Activated CD4-positive, alpha-beta T cell treated with anti-CD3 and anti-CD28 coated beads for 36 hours (primary cell): ENCODE measurements around the gene TP63. TPM values are rescaled to one million over a fixed set of nuclear protein-coding genes. Genes with fewer than 3 reads are reported as not detected.
A peak's percentile ranks its signal among the peaks of the same experiment; 100 is the strongest.

Experiments
- ATAC-seq: fragments of 200-7000 bp; cut with Tn5 transposase; one replicate; pipeline ENCODE4 v1.10.0; 2021; ENCODE audit warnings: mild to moderate bottlenecking, moderate library complexity
- CTCF ChIA-PET: fragments of 350-600 bp; sonication (Branson Sonifier 250); formaldehyde crosslinking; loops from one replicate; lab custom pipeline; 2021; ENCODE audit warnings: antibody characterized with exemption; lab: Charles Lee
- POLR2A ChIA-PET: fragments of 350-600 bp; sonication (Branson Sonifier 250); formaldehyde crosslinking; loops from one replicate; lab custom pipeline; 2021; ENCODE audit warnings: antibody characterized with exemption, inconsistent platforms; lab: Charles Lee
- DNase-seq: peaks from one replicate; pipeline ENCODE4 v3.0.0-alpha.2; 2020
- H3K27ac Mint-ChIP-seq: one replicate; pipeline ENCODE4 v1.8.0; 2021; ENCODE audit warnings: mixed read lengths
- H3K27me3 Mint-ChIP-seq: one replicate; pipeline ENCODE4 v1.8.0; 2021; ENCODE audit warnings: mixed read lengths
- H3K36me3 Mint-ChIP-seq: one replicate; pipeline ENCODE4 v1.8.0; 2021; ENCODE audit warnings: low read depth, mixed read lengths
- H3K4me1 Mint-ChIP-seq: one replicate; pipeline ENCODE4 v1.8.0; 2021; ENCODE audit warnings: mixed read lengths
- H3K4me3 Mint-ChIP-seq: one replicate; pipeline ENCODE4 v1.8.0; 2021; ENCODE audit warnings: mild to moderate bottlenecking, moderate library complexity, mixed read lengths
- H3K9me3 Mint-ChIP-seq: one replicate; pipeline ENCODE4 v1.8.0; 2021; ENCODE audit warnings: low read depth, mixed read lengths
- intact Hi-C, 2 experiments: fragments of 100-400 bp; cut with DNase I in 1 of 2; cut with micrococcal nuclease in 1 of 2; formaldehyde crosslinking; loops; one replicate each; pipeline versions ENCODE4 v1.14.2 to v1.15.1; 2022 to 2024; cut with DNase I, micrococcal nuclease
- total RNA-seq, 2 experiments: library from RNA; stranded (reverse); gene quantifications; one replicate each; pipeline ENCODE4 v1.2.3, GENCODE V29; 2021

Gene TP63
- total RNA-seq, 2 experiments from 2014 or later, result 0.33 to 0.46 TPM

GRCh38 chr3:189727158-189727557 is 96.0 kb downstream of the TP63 start:
- Mint-ChIP-seq H3K27me3 (peaks cover 4% of the 10 kb centered on the region), H3K27ac (no peak overlapping the region), H3K4me3 (no peak overlapping the region), H3K36me3 (peaks cover 2% of the 10 kb centered on the region), H3K4me1 (peaks cover 3% of the 10 kb centered on the region), H3K9me3 (no peaks in the 10 kb centered on the region)
- CTCF ChIA-PET, result no interaction called here
- no peak for DNase-seq
- POLR2A ChIA-PET, result no interaction called here
- intact Hi-C loops, result no loop called here
- no peak for ATAC-seq

DNA sequence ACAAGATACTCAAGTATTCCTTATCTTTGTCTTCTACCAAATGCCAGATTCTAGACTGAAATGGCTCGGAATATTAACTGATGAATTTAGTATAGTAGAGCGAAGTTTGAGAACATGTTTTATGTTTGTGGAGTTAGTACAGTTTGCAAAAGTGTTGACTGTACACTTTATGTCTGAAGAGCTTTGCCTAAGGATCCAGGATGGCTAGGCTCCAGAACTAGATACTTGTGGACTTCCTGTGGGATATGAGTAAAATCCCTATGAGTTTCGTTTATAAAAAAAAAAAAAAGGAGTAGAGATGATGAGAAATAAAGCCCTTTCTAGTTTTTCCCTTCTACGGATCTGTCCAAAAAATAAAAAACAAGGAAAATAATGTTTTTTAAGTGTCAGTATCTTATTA is 96.7 kb downstream of the TP63 start:
- Mint-ChIP-seq H3K27me3 (peaks cover 4% of the 10 kb centered on the region), H3K27ac (no peak overlapping the region), H3K4me3 (no peak overlapping the region), H3K4me1 (peaks cover 3% of the 10 kb centered on the region), H3K9me3 (no peaks in the 10 kb centered on the region), H3K36me3 (peaks cover 2% of the 10 kb centered on the region)
- DNase-seq, result no peak
- no peak for ATAC-seq
- ChIA-PET CTCF (no interaction called here), POLR2A (no interaction called here)
- intact Hi-C loops, result no loop called here

DNA sequence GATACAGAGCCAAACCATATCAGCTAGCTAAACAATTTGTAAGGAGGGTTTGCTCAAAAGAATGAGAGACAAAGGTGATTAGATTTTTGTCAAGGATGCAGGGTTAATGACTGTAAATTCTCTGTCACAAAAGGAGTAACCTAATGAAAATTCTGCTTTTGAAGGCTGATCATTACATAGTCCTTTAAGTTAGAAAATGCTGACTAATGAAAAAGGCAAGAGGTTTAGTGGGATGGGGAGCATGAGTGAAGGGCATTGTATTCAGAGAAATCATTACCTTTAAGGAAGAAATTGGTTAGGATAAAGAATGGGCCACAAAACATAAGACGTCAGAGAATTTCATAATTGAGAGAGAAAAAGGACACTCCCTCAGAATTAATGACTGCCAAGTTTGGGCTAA is 97.7 kb downstream of the TP63 start:
- ATAC-seq, result no peak
- ChIA-PET CTCF (no interaction called here), POLR2A (no interaction called here)
- Mint-ChIP-seq H3K9me3 (no peaks in the 10 kb centered on the region), H3K4me3 (no peak overlapping the region), H3K27me3 (peaks cover 4% of the 10 kb centered on the region), H3K36me3 (peaks cover 2% of the 10 kb centered on the region), H3K27ac (no peak overlapping the region), H3K4me1 (peaks cover 3% of the 10 kb centered on the region)
- DNase-seq, result no peak
- intact Hi-C loops, result no loop called here

GRCh38 chr3:189734061-189734460 is 102.9 kb downstream of the TP63 start:
- ChIA-PET POLR2A (no interaction called here), CTCF (no interaction called here)
- Mint-ChIP-seq H3K4me3 (no peak overlapping the region), H3K36me3 (peaks cover 2% of the 10 kb centered on the region), H3K4me1 (peaks cover 4% of the 10 kb centered on the region), H3K9me3 (no peaks in the 10 kb centered on the region), H3K27ac (no peak overlapping the region), H3K27me3 (peaks cover 2% of the 10 kb centered on the region)
- ATAC-seq, result no peak
- DNase-seq, result no peak
- intact Hi-C loops, result no loop called here

- DNase-seq, result no peak
- Mint-ChIP-seq H3K4me1 (peaks cover 4% of the 10 kb centered on the region), H3K36me3 (no peaks in the 10 kb centered on the region), H3K27ac (no peak overlapping the region), H3K27me3 (no peaks in the 10 kb centered on the region), H3K4me3 (no peak overlapping the region), H3K9me3 (no peaks in the 10 kb centered on the region)
- intact Hi-C loops, result no loop called here
- no peak for ATAC-seq
- ChIA-PET POLR2A (no interaction called here), CTCF (no interaction called here)
These were observed 104.7 kb downstream of the TP63 start for GRCh38 chr3:189735913-189736312.

DNA sequence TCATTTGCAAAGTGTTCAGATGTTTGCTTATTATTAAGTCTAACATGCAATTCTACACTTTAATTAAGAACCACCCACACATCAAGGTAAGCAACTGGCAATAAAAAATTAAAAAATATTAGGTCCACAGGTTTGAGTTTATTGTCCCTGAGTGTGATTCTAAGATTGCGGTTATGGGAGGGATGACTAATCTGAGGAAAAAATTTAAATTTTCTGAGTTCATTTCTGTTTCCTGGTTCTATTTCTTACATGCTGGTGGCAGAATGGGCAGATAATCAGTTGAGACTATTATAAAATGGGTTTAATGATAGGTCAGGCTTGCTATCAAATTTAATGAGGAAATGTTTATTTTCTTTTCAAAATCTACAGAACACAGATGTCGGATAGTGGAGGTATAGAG is 105.9 kb downstream of the TP63 start:
- Mint-ChIP-seq H3K36me3 (no peaks in the 10 kb centered on the region), H3K4me3 (no peak overlapping the region), H3K27ac (no peak overlapping the region), H3K4me1 (peaks cover 4% of the 10 kb centered on the region), H3K9me3 (no peaks in the 10 kb centered on the region), H3K27me3 (no peaks in the 10 kb centered on the region)
- ChIA-PET CTCF (no interaction called here), POLR2A (no interaction called here)
- intact Hi-C loops, result no loop called here
- no peak for ATAC-seq
- DNase-seq, result no peak

GRCh38 chr3:189737619-189738018 is 106.4 kb downstream of the TP63 start:
- no peak overlapping the region for H3K27ac Mint-ChIP-seq
- POLR2A ChIA-PET, result no interaction called here
- no peak for ATAC-seq

DNA sequence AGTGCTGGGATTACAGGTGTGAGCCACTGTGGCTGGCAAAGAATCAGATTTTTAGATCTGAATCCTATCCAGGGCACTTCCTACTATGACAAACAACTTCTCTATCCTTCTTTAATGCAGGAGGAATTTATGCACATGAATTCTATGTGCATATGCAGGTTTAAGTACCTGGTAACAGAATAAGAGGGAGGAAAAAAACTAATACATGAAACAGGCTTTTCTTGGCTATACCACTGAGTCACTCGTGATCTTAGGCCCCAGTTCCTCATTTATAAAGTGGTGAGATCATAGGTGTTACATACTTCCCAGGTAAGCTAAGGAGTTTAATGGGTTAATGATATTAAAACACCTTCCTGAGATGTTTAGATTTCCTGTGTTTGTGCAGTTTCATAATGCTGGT is 108.2 kb downstream of the TP63 start:
- no peak overlapping the region for H3K4me3 Mint-ChIP-seq
- no peaks in the 10 kb centered on the region for H3K36me3 Mint-ChIP-seq
- H3K9me3 Mint-ChIP-seq, result no peaks in the 10 kb centered on the region
- H3K4me1 Mint-ChIP-seq, result peaks cover 4% of the 10 kb centered on the region
- H3K27me3 Mint-ChIP-seq, result no peaks in the 10 kb centered on the region
- no peak overlapping the region for H3K27ac Mint-ChIP-seq
- intact Hi-C loops, result no loop called here
- CTCF ChIA-PET, result interaction anchor here (1.4 kb wide), 1 partner anchor 208 kb away, joined by 3 read pairs; no protein-coding TSS in a partner anchor
- no peak for ATAC-seq
- DNase-seq, result no peak
- POLR2A ChIA-PET, result no interaction called here

More at GRCh38 chr3:189737619-189738018, 106.4 kb downstream of the TP63 start:
- Mint-ChIP-seq H3K4me3 (no peak overlapping the region), H3K4me1 (peaks cover 4% of the 10 kb centered on the region), H3K9me3 (no peaks in the 10 kb centered on the region), H3K27me3 (no peaks in the 10 kb centered on the region), H3K36me3 (no peaks in the 10 kb centered on the region)
- intact Hi-C loops, result no loop called here
- CTCF ChIA-PET, result no interaction called here
- DNase-seq, result no peak

DNA sequence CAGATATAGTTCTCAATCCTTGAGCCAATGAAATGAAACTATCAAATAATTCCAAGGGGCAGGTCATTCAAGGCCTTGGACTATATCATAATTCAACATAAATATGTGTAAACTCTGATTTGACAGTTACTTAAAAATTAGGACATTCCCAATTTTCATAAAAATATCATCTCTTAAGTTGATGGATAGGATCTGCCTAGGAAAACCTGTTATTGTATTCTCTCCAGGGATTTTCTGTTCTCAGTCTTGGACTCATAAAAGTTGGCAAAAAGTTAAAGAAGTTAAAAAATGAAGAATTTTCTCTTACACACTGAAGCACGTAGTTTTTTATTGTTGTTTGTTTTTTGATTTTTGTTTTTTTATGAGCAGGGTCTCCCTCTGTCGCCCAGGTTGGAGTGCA is 109.0 kb downstream of the TP63 start:
- no peak overlapping the region for H3K27ac Mint-ChIP-seq
- POLR2A ChIA-PET, result no interaction called here
- intact Hi-C loops, result no loop called here
- no peaks in the 10 kb centered on the region for H3K27me3 Mint-ChIP-seq
- CTCF ChIA-PET, result interaction anchor here (1.4 kb wide), 1 partner anchor 207 kb away, joined by 3 read pairs; no protein-coding TSS in a partner anchor
- H3K4me3 Mint-ChIP-seq, result no peak overlapping the region
- ATAC-seq, result no peak
- peaks cover 3% of the 10 kb centered on the region for H3K9me3 Mint-ChIP-seq
- peaks cover 4% of the 10 kb centered on the region for H3K4me1 Mint-ChIP-seq
- no peak for DNase-seq
- peaks cover 5% of the 10 kb centered on the region for H3K36me3 Mint-ChIP-seq

DNA sequence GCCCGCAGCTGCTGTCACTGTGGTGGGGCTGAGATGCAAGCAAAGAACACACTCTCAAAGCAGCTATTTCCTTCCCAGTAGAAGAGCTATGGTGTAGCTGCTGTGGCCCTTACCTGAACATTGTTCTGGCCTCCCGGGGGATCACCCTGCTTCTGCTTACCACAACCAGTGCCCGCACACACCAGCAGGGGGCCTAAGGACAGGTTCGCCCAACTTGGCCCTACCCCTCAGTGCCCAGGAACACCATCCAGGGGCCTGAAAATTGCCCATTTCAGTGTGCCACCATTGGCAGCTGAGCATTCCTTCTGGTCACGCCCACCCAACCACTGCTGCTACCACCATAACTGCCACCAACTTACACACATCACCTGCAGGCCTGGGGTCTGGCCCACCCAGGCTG is 113.0 kb downstream of the TP63 start:
- H3K36me3 Mint-ChIP-seq, result peaks cover 5% of the 10 kb centered on the region
- H3K27me3 Mint-ChIP-seq, result no peaks in the 10 kb centered on the region
- peaks cover 9% of the 10 kb centered on the region for H3K9me3 Mint-ChIP-seq
- POLR2A ChIA-PET, result no interaction called here
- no peak overlapping the region for H3K27ac Mint-ChIP-seq
- CTCF ChIA-PET, result interaction anchor here (0.6 kb wide), 1 partner anchor 211 kb away, joined by 3 read pairs; no protein-coding TSS in a partner anchor
- intact Hi-C loops, result no loop called here
- DNase-seq, result peak; percentile 17
- no peaks in the 10 kb centered on the region for H3K4me1 Mint-ChIP-seq
- H3K4me3 Mint-ChIP-seq, result no peak overlapping the region
- no peak for ATAC-seq

GRCh38 chr3:189745622-189746021 is 114.4 kb downstream of the TP63 start:
- no peak for DNase-seq
- peaks cover 9% of the 10 kb centered on the region for H3K9me3 Mint-ChIP-seq
- H3K4me1 Mint-ChIP-seq, result no peaks in the 10 kb centered on the region
- H3K27me3 Mint-ChIP-seq, result no peaks in the 10 kb centered on the region
- no peak for ATAC-seq
- POLR2A ChIA-PET, result no interaction called here
- intact Hi-C loops, result no loop called here
- no peak overlapping the region for H3K27ac Mint-ChIP-seq
- no peak overlapping the region for H3K4me3 Mint-ChIP-seq
- CTCF ChIA-PET, result no interaction called here
- H3K36me3 Mint-ChIP-seq, result peaks cover 5% of the 10 kb centered on the region

GRCh38 chr3:189748046-189748445 is 116.9 kb downstream of the TP63 start:
- H3K4me1 Mint-ChIP-seq, result no peaks in the 10 kb centered on the region
- ChIA-PET POLR2A (no interaction called here), CTCF (interaction anchor here (0.6 to 0.7 kb wide), 2 partner anchors 31 to 213 kb away, joined by 3 to 4 read pairs; no protein-coding TSS in a partner anchor)
- ATAC-seq, result no peak
- peaks cover 9% of the 10 kb centered on the region for H3K9me3 Mint-ChIP-seq
- no peak overlapping the region for H3K27ac Mint-ChIP-seq
- intact Hi-C loops, result no loop called here
- H3K4me3 Mint-ChIP-seq, result no peak overlapping the region
- no peaks in the 10 kb centered on the region for H3K27me3 Mint-ChIP-seq
- DNase-seq, result no peak
- peaks cover 5% of the 10 kb centered on the region for H3K36me3 Mint-ChIP-seq
